Hepatocyte (in vitro differentiated cells): ENCODE results near the gene CLPTM1.

Experiments
- CTCF ChIP-seq: fragments of 200-600 bp; sonication (generic); IDR thresholded peaks from 2 replicates; pipeline ENCODE4 v1.5.1; 2016; ENCODE audit warnings: antibody characterized with exemption, mild to moderate bottlenecking; ENCODE audit not compliant: poor library complexity
- EZH2 ChIP-seq: fragments of 200-600 bp; sonication (generic); IDR thresholded peaks from 2 replicates; pipeline ENCODE4 v1.6.1; 2016; ENCODE audit warnings: antibody characterized with exemption, mild to moderate bottlenecking, borderline replicate concordance

GRCh38 chr19:44968118-44968517, 12.9 kb downstream of the CLPTM1 start:
- no peak for TF ChIP-seq CTCF
- no peak for TF ChIP-seq EZH2
